Activated naive CD8-positive, alpha-beta T cell treated with anti-CD3 and anti-CD28 coated beads for 36 hours (primary cell): ENCODE results near the gene CAMTA1. TPM values are rescaled to one million over a fixed set of nuclear protein-coding genes. Genes with fewer than 3 reads are reported as not detected.

Experiments
- DNase-seq: peaks from one replicate; pipeline ENCODE4 v3.0.0; 2021
- H3K27ac Mint-ChIP-seq: one replicate; pipeline ENCODE4 v1.8.0; 2022; ENCODE audit warnings: mild to moderate bottlenecking, moderate library complexity, mixed read lengths
- H3K27me3 Mint-ChIP-seq: one replicate; pipeline ENCODE4 v1.8.0; 2022; ENCODE audit warnings: mild to moderate bottlenecking, mixed read lengths
- H3K36me3 Mint-ChIP-seq: one replicate; pipeline ENCODE4 v1.8.0; 2021; ENCODE audit warnings: mild to moderate bottlenecking, mixed read lengths
- H3K4me1 Mint-ChIP-seq: one replicate; pipeline ENCODE4 v1.8.0; 2021; ENCODE audit warnings: mixed read lengths
- H3K4me3 Mint-ChIP-seq: one replicate; pipeline ENCODE4 v1.8.0; 2022; ENCODE audit warnings: mild to moderate bottlenecking, moderate library complexity, mixed read lengths
- H3K9me3 Mint-ChIP-seq: one replicate; pipeline ENCODE4 v1.8.0; 2022; ENCODE audit warnings: mixed read lengths
- total RNA-seq, 2 experiments: library from RNA; stranded (reverse); gene quantifications; one replicate each; pipeline ENCODE4 v1.2.3, GENCODE V29; 2021

CAMTA1 gene
- total RNA-seq, 2 experiments from 2014 or later, result 70.4 to 71.4 TPM

GRCh38 chr1:7584157-7584556 is 798.9 kb downstream of the CAMTA1 start:
- Mint-ChIP-seq H3K4me1 (no peaks in the 10 kb centered on the region), H3K27ac (no peak overlapping the region), H3K4me3 (no peak overlapping the region), H3K27me3 (no peaks in the 10 kb centered on the region), H3K36me3 (no peaks in the 10 kb centered on the region), H3K9me3 (no peaks in the 10 kb centered on the region)
- DNase-seq, result no peak

GRCh38 chr1:7584643-7585042 is 799.4 kb downstream of the CAMTA1 start:
- no peaks in the 10 kb centered on the region for H3K9me3 Mint-ChIP-seq
- no peaks in the 10 kb centered on the region for H3K27me3 Mint-ChIP-seq
- H3K4me1 Mint-ChIP-seq, result no peaks in the 10 kb centered on the region
- H3K4me3 Mint-ChIP-seq, result no peak overlapping the region
- DNase-seq, result no peak
- H3K36me3 Mint-ChIP-seq, result no peaks in the 10 kb centered on the region
- no peak overlapping the region for H3K27ac Mint-ChIP-seq

- H3K4me1 Mint-ChIP-seq, result no peaks in the 10 kb centered on the region
- H3K27me3 Mint-ChIP-seq, result no peaks in the 10 kb centered on the region
- DNase-seq, result no peak
- H3K27ac Mint-ChIP-seq, result no peak overlapping the region
- H3K4me3 Mint-ChIP-seq, result no peak overlapping the region
- no peaks in the 10 kb centered on the region for H3K9me3 Mint-ChIP-seq
- no peaks in the 10 kb centered on the region for H3K36me3 Mint-ChIP-seq
These were observed 800.1 kb downstream of the CAMTA1 start for GRCh38 chr1:7585216-7585907.

GRCh38 chr1:7586031-7586941 is 801.0 kb downstream of the CAMTA1 start:
- H3K9me3 Mint-ChIP-seq, result no peaks in the 10 kb centered on the region
- DNase-seq, result no peak
- no peak overlapping the region for H3K4me3 Mint-ChIP-seq
- no peaks in the 10 kb centered on the region for H3K4me1 Mint-ChIP-seq
- no peak overlapping the region for H3K27ac Mint-ChIP-seq
- H3K27me3 Mint-ChIP-seq, result no peaks in the 10 kb centered on the region
- H3K36me3 Mint-ChIP-seq, result no peaks in the 10 kb centered on the region

GRCh38 chr1:7587108-7587772 is 802.0 kb downstream of the CAMTA1 start:
- no peaks in the 10 kb centered on the region for H3K27me3 Mint-ChIP-seq
- no peak for DNase-seq
- H3K4me1 Mint-ChIP-seq, result no peaks in the 10 kb centered on the region

GRCh38 chr1:7587773-7588456 is 802.7 kb downstream of the CAMTA1 start:
- H3K4me3 Mint-ChIP-seq, result no peak overlapping the region
- H3K27me3 Mint-ChIP-seq, result no peaks in the 10 kb centered on the region
- H3K36me3 Mint-ChIP-seq, result no peaks in the 10 kb centered on the region
- no peaks in the 10 kb centered on the region for H3K9me3 Mint-ChIP-seq
- no peaks in the 10 kb centered on the region for H3K4me1 Mint-ChIP-seq
- no peak overlapping the region for H3K27ac Mint-ChIP-seq
- DNase-seq, result no peak

More at GRCh38 chr1:7587108-7587772, 802.0 kb downstream of the CAMTA1 start:
- H3K36me3 Mint-ChIP-seq, result no peaks in the 10 kb centered on the region
- no peaks in the 10 kb centered on the region for H3K9me3 Mint-ChIP-seq
- H3K4me3 Mint-ChIP-seq, result no peak overlapping the region
- no peak overlapping the region for H3K27ac Mint-ChIP-seq

- H3K4me1 Mint-ChIP-seq, result no peaks in the 10 kb centered on the region
- H3K9me3 Mint-ChIP-seq, result no peaks in the 10 kb centered on the region
- H3K4me3 Mint-ChIP-seq, result no peak overlapping the region
- H3K27me3 Mint-ChIP-seq, result no peaks in the 10 kb centered on the region
- no peak for DNase-seq
- H3K36me3 Mint-ChIP-seq, result no peaks in the 10 kb centered on the region
- no peak overlapping the region for H3K27ac Mint-ChIP-seq
These were observed 803.2 kb downstream of the CAMTA1 start for GRCh38 chr1:7588457-7588827.

- Mint-ChIP-seq H3K36me3 (no peaks in the 10 kb centered on the region), H3K27ac (no peak overlapping the region), H3K4me1 (no peaks in the 10 kb centered on the region), H3K4me3 (no peak overlapping the region), H3K9me3 (no peaks in the 10 kb centered on the region), H3K27me3 (no peaks in the 10 kb centered on the region)
- no peak for DNase-seq
These were observed 804.0 kb downstream of the CAMTA1 start for GRCh38 chr1:7589080-7589735.

GRCh38 chr1:7589774-7590425 is 804.6 kb downstream of the CAMTA1 start:
- no peaks in the 10 kb centered on the region for H3K4me1 Mint-ChIP-seq
- H3K36me3 Mint-ChIP-seq, result no peaks in the 10 kb centered on the region
- no peaks in the 10 kb centered on the region for H3K9me3 Mint-ChIP-seq
- H3K27me3 Mint-ChIP-seq, result no peaks in the 10 kb centered on the region
- no peak overlapping the region for H3K27ac Mint-ChIP-seq
- H3K4me3 Mint-ChIP-seq, result no peak overlapping the region
- DNase-seq, result no peak

GRCh38 chr1:7590426-7590790 is 805.2 kb downstream of the CAMTA1 start:
- H3K4me1 Mint-ChIP-seq, result no peaks in the 10 kb centered on the region
- no peak for DNase-seq
- no peak overlapping the region for H3K4me3 Mint-ChIP-seq
- no peaks in the 10 kb centered on the region for H3K36me3 Mint-ChIP-seq
- H3K27ac Mint-ChIP-seq, result no peak overlapping the region
- no peaks in the 10 kb centered on the region for H3K9me3 Mint-ChIP-seq
- H3K27me3 Mint-ChIP-seq, result no peaks in the 10 kb centered on the region

- no peak for DNase-seq
- H3K27me3 Mint-ChIP-seq, result no peaks in the 10 kb centered on the region
- no peaks in the 10 kb centered on the region for H3K9me3 Mint-ChIP-seq
- no peak overlapping the region for H3K4me3 Mint-ChIP-seq
- H3K36me3 Mint-ChIP-seq, result no peaks in the 10 kb centered on the region
- H3K27ac Mint-ChIP-seq, result no peak overlapping the region
- no peaks in the 10 kb centered on the region for H3K4me1 Mint-ChIP-seq
These were observed 806.3 kb downstream of the CAMTA1 start for GRCh38 chr1:7591565-7591964.

- Mint-ChIP-seq H3K4me1 (no peaks in the 10 kb centered on the region), H3K36me3 (no peaks in the 10 kb centered on the region), H3K9me3 (no peaks in the 10 kb centered on the region), H3K27ac (no peak overlapping the region), H3K27me3 (no peaks in the 10 kb centered on the region), H3K4me3 (no peak overlapping the region)
- DNase-seq, result no peak
These were observed 807.0 kb downstream of the CAMTA1 start for GRCh38 chr1:7592120-7592798.

- H3K27ac Mint-ChIP-seq, result no peak overlapping the region
- no peak for DNase-seq
- no peak overlapping the region for H3K4me3 Mint-ChIP-seq
- no peaks in the 10 kb centered on the region for H3K4me1 Mint-ChIP-seq
- peaks cover under 1% of the 10 kb centered on the region for H3K9me3 Mint-ChIP-seq
- no peaks in the 10 kb centered on the region for H3K36me3 Mint-ChIP-seq
- no peaks in the 10 kb centered on the region for H3K27me3 Mint-ChIP-seq
These were observed 808.9 kb downstream of the CAMTA1 start for GRCh38 chr1:7594002-7594713.
